OCI-LY7 (cell line): Measurements from ENCODE around the gene TIGD6. TPM values are rescaled to one million over a fixed set of nuclear protein-coding genes. Genes with fewer than 3 reads are reported as not detected.

ENCODE experiments used
- BruUV-seq: library from RNA; stranded (reverse); fragments of 400-500 nt; replicated peaks from 2 replicates; lab custom pipeline; 2021; lab: Mats Ljungman, UMichigan
- CTCF ChIA-PET: fragments of 300-600 bp; sonication (Branson Sonifier 250); formaldehyde crosslinking; loops from one replicate; lab custom pipeline; 2022; ENCODE audit warnings: antibody characterized with exemption; ENCODE audit not compliant: unreplicated experiment; lab: Charles Lee
- POLR2A ChIA-PET: fragments of 300-600 bp; sonication (Branson Sonifier 250); formaldehyde crosslinking; loops from one replicate; lab custom pipeline; 2022; ENCODE audit warnings: antibody characterized with exemption; lab: Charles Lee
- DNase-seq: peaks from one replicate; pipeline ENCODE4 v3.0.0-alpha.2; 2015; ENCODE audit warnings: low spot score
- H2AFZ ChIP-seq: fragments of 200-600 bp; sonication (generic), shearing (Covaris generic); 2 replicates; pipeline ENCODE4 v1.6.1; 2014; ENCODE audit warnings: mild to moderate bottlenecking, antibody characterized with exemption, low read length, moderate library complexity
- H3K27ac ChIP-seq: fragments of 200-600 bp; sonication (generic); 2 replicates; pipeline ENCODE4 v1.5.1; 2014; ENCODE audit warnings: mixed run types, low read depth, mild to moderate bottlenecking, moderate library complexity, low read length, inconsistent platforms; ENCODE audit not compliant: poor library complexity, severe bottlenecking
- H3K36me3 ChIP-seq: fragments of 200-600 bp; sonication (generic); 2 replicates; pipeline ENCODE4 v1.6.1; 2014; ENCODE audit warnings: mild to moderate bottlenecking, antibody characterized with exemption, low read length, moderate library complexity, mixed read lengths; ENCODE audit not compliant: insufficient read depth
- H3K4me1 ChIP-seq: fragments of 200-600 bp; sonication (generic); 2 replicates; pipeline ENCODE4 v1.5.1; 2014; ENCODE audit warnings: mild to moderate bottlenecking, low read length; ENCODE audit not compliant: insufficient read depth, poor library complexity, severe bottlenecking
- H3K4me2 ChIP-seq: fragments of 200-600 bp; sonication (generic); 2 replicates; pipeline ENCODE4 v1.6.1; 2014; ENCODE audit warnings: mild to moderate bottlenecking, low read length
- H3K4me3 ChIP-seq: fragments of 200-600 bp; sonication (generic); 2 replicates; pipeline ENCODE4 v1.5.1; 2014; ENCODE audit warnings: mild to moderate bottlenecking, low read depth, low read length; ENCODE audit not compliant: poor library complexity, severe bottlenecking
- H3K79me2 ChIP-seq: fragments of 200-600 bp; sonication (generic); 2 replicates; pipeline ENCODE4 v1.6.1; 2016; ENCODE audit warnings: low read depth, mild to moderate bottlenecking, low read length, moderate library complexity, mixed read lengths; ENCODE audit not compliant: insufficient read depth
- H3K9me2 ChIP-seq: fragments of 200-600 bp; sonication (generic); 2 replicates; pipeline ENCODE4 v1.6.1; 2016; ENCODE audit warnings: mild to moderate bottlenecking, low read length, mixed read lengths; ENCODE audit not compliant: insufficient read depth
- H3K9me3 ChIP-seq: fragments of 200-600 bp; sonication (generic); 2 replicates; pipeline ENCODE4 v1.6.1; 2014; ENCODE audit warnings: mild to moderate bottlenecking, mixed run types, low read length, mixed read lengths
- H4K20me1 ChIP-seq: fragments of 200-600 bp; sonication (generic); 2 replicates; pipeline ENCODE4 v1.6.1; 2014; ENCODE audit warnings: mild to moderate bottlenecking, antibody characterized with exemption, low read length, moderate library complexity, mixed read lengths; ENCODE audit not compliant: insufficient read depth
- EZH2phosphoT487 ChIP-seq: fragments of 200-600 bp; sonication (generic); IDR thresholded peaks from 2 replicates; pipeline ENCODE4 v1.6.1; 2018; ENCODE audit warnings: low read depth, borderline replicate concordance, mild to moderate bottlenecking, mixed run types, antibody characterized with exemption, low read length, moderate library complexity, mixed read lengths
- intact Hi-C: fragments of 100-400 bp; cut with micrococcal nuclease; formaldehyde crosslinking; loops from one replicate; pipeline ENCODE4 v1.10.0; 2022; ENCODE audit not compliant: unreplicated experiment
- total RNA-seq, 2 experiments: library from RNA; depleted of rRNA in 1 of 2; stranded (reverse); fragments of >200 nt in 1 of 2; shearing (Covaris generic) in 1 of 2; gene quantifications; 2 replicates each; pipeline ENCODE4 v1.2.3, GENCODE V29; 2014 to 2022
- TF ChIP-seq, protein P1 (sequence below): fragments of 200-600 bp; sonication (generic); conservative IDR thresholded peaks from 2 replicates; pipeline ENCODE4 v1.5.1; 2014; ENCODE audit warnings: mild to moderate bottlenecking, antibody characterized with exemption, low read length, moderate library complexity, mixed read lengths

TIGD6 gene
- total RNA-seq, 2 experiments from 2014 or later: 3.4 to 4.6 TPM

DNA sequence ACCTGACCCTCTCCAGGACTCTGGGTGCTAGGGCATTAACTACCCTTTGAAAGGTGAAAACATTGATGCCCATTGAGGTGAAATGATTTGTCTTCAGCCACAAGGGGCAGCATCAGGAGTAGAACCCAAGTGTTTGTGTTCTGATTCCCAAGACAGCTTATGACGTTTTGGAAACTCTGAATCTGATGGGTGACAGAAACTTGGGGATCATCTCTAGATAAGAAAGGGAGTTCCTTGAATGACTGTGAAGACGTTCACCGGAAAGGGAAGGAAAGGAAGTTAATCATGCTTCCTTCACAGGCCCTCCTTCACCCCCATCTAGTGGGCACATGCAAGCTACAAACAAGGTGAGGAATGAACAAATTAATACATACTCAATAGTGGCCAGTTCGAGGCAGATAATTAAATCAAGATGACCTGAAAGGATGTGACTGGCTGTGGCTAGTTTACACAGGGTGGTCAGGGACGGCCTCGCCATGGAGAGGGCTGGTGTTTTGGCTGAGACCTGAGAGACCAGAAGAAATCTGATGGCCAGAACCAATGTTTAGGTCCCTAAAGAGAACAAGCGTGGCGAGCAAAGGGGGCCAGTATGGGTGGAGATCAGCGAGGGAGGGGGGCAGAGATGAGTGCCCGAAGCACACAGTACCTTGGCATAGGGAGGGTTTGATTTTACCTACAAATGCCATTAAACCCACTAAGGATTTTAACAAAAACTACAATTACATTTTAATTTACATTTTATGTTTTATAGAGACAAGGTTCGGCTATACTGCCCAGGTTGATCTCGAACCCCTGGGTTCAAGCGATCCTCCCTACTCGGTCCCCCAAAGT, 40.8 kb downstream of the TIGD6 start:
- Histone ChIP-seq H3K9me3 (no peaks in the 10 kb centered on the region), H2AFZ (peak overlapping the region; percentile 92; the same call in 1 of the 2 replicates), H3K4me3 (peak overlapping the region; percentile 72), H3K36me3 (no peaks in the 10 kb centered on the region), H3K4me2 (peak overlapping the region; percentile 87), H3K27ac (no peak overlapping the region), H3K79me2 (no peaks in the 10 kb centered on the region), H3K4me1 (peaks cover 9% of the 10 kb centered on the region), H4K20me1 (no peaks in the 10 kb centered on the region), H3K9me2 (no peaks in the 10 kb centered on the region)
- peak; percentile 49 for DNase-seq
- TF ChIP-seq EZH2phosphoT487: no peak
- TF ChIP-seq, protein P1, sequence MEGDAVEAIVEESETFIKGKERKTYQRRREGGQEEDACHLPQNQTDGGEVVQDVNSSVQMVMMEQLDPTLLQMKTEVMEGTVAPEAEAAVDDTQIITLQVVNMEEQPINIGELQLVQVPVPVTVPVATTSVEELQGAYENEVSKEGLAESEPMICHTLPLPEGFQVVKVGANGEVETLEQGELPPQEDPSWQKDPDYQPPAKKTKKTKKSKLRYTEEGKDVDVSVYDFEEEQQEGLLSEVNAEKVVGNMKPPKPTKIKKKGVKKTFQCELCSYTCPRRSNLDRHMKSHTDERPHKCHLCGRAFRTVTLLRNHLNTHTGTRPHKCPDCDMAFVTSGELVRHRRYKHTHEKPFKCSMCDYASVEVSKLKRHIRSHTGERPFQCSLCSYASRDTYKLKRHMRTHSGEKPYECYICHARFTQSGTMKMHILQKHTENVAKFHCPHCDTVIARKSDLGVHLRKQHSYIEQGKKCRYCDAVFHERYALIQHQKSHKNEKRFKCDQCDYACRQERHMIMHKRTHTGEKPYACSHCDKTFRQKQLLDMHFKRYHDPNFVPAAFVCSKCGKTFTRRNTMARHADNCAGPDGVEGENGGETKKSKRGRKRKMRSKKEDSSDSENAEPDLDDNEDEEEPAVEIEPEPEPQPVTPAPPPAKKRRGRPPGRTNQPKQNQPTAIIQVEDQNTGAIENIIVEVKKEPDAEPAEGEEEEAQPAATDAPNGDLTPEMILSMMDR: peak; percentile 91
- BruUV-seq: no TSS peak
- intact Hi-C loops: loop anchor here (2.0 to 10.0 kb wide), 3 partner anchors 41 to 125 kb away; partner anchors contain the start of genes HMGXB3 and TIGD6
- ChIA-PET POLR2A (interaction anchor here (0.5 to 1.7 kb wide), 6 partner anchors 10 to 130 kb away, joined by 3 to 4 read pairs (median 3); no protein-coding TSS in a partner anchor), CTCF (interaction anchor here (0.6 to 1.2 kb wide), 5 partner anchors 21 to 301 kb away, joined by 3 to 5 read pairs (median 3); no protein-coding TSS in a partner anchor)

DNA sequence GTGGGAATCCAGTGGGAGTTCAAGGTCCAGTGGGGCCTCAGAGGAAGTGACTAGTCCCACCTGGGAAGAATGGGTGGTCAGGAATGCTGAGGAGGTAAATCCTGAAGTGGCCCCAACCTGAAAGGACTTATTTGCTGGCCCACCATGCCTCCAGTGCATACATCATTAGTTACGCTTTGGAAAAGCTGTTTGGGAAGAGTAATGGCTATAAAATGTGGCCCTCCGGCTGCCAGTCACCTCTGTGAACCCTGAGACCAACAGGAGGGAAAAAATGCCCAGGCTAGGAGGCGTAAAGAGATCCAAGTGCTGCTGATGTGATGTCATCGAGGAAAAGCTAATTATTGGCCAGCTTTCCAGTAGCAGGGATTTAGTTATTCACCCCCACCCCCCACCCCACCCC, 42.6 kb downstream of the TIGD6 start:
- intact Hi-C loops: no loop called here
- TF ChIP-seq, protein P1: no peak
- TF ChIP-seq EZH2phosphoT487: no peak
- CTCF ChIA-PET: no interaction called here
- H3K4me2 ChIP-seq: no peak overlapping the region
- H4K20me1 ChIP-seq: no peaks in the 10 kb centered on the region
- H2AFZ ChIP-seq: no peak overlapping the region
- H3K36me3 ChIP-seq: no peaks in the 10 kb centered on the region
- no peak overlapping the region for H3K4me3 ChIP-seq
- DNase-seq: no peak
- peaks cover 9% of the 10 kb centered on the region for H3K4me1 ChIP-seq
- H3K9me2 ChIP-seq: no peaks in the 10 kb centered on the region
- H3K27ac ChIP-seq: no peak overlapping the region
- H3K9me3 ChIP-seq: no peaks in the 10 kb centered on the region
- BruUV-seq: no TSS peak
- POLR2A ChIA-PET: interaction anchor here (0.5 to 1.1 kb wide), 5 partner anchors 11 to 47 kb away, joined by 3 read pairs; partner anchors contain the start of genes HMGXB3 and TIGD6
- no peaks in the 10 kb centered on the region for H3K79me2 ChIP-seq
